ENCODE measurements around the gene RPS25. TPM values are rescaled to one million over a fixed set of nuclear protein-coding genes. Genes with fewer than 3 reads are reported as not detected.

RPS25 gene
- total RNA-seq, 6 donors from 2014 or later, result 253 to 1,288 (median 830) TPM

GRCh38 chr11:119054418-119054817 is 36.3 kb upstream of the RPS25 start:
- no peak for ATAC-seq (ENCODE audit: low FRiP score in 2 of 2)
- Histone ChIP-seq H3K4me1 (peaks cover 14 to 24% (median 18%) of the 10 kb centered on the region in 4 donors), H3K9me3 (no peaks in the 10 kb centered on the region), H3K27ac (no peak overlapping the region), H3K27me3 (no peaks in the 10 kb centered on the region), H3K36me3 (peaks cover 19 to 59% (median 54%) of the 10 kb centered on the region in 4 donors), H3K4me3 (no peak overlapping the region)
- no peak for DNase-seq
- TF ChIP-seq EP300 (IDR thresholded peaks at IDR 0.05) (no peak), POLR2A (IDR thresholded peaks at IDR 0.05) (no peak), POLR2AphosphoS5 (IDR thresholded peaks at IDR 0.05) (no peak), CTCF (IDR thresholded peaks at IDR 0.05) (no peak)
- 97 to 98% methylated on average over 10 of the region's 10 CpGs for WGBS, 2 donors

GRCh38 chr11:119052163-119052814 is 34.1 kb upstream of the RPS25 start:
- no peak for DNase-seq
- WGBS, 2 donors, result 94 to 96% methylated on average over 22 to 23 of the region's 23 CpGs
- Histone ChIP-seq H3K27ac (no peak overlapping the region), H3K4me1 (peaks cover 8 to 15% (median 11%) of the 10 kb centered on the region in 4 donors), H3K27me3 (no peaks in the 10 kb centered on the region), H3K4me3 (no peak overlapping the region), H3K36me3 (peaks cover 34 to 81% (median 75%) of the 10 kb centered on the region in 4 donors), H3K9me3 (no peaks in the 10 kb centered on the region)
- ATAC-seq (ENCODE audit: low FRiP score in 2 of 2), result no peak
- TF ChIP-seq POLR2AphosphoS5 (IDR thresholded peaks at IDR 0.05), result no peak
- TF ChIP-seq CTCF (IDR thresholded peaks at IDR 0.05), result no peak
- no peak for TF ChIP-seq POLR2A (IDR thresholded peaks at IDR 0.05)
- TF ChIP-seq EP300 (IDR thresholded peaks at IDR 0.05), result no peak

GRCh38 chr11:119051440-119052162 is 33.5 kb upstream of the RPS25 start:
- H3K36me3 ChIP-seq, result peaks cover 37 to 87% (median 82%) of the 10 kb centered on the region in 4 donors
- ATAC-seq (ENCODE audit: low FRiP score in 2 of 2), result no peak
- WGBS, 2 donors, result 82 to 90% methylated on average over 16 to 17 of the region's 17 CpGs
- H3K9me3 ChIP-seq, result no peaks in the 10 kb centered on the region
- peaks cover 8 to 15% (median 11%) of the 10 kb centered on the region in 4 donors for H3K4me1 ChIP-seq
- DNase-seq, result no peak
- H3K27ac ChIP-seq, result no peak overlapping the region
- H3K27me3 ChIP-seq, result no peaks in the 10 kb centered on the region
- no peak overlapping the region for H3K4me3 ChIP-seq
- TF ChIP-seq CTCF (IDR thresholded peaks at IDR 0.05), result no peak
- TF ChIP-seq POLR2AphosphoS5 (IDR thresholded peaks at IDR 0.05), result no peak
- TF ChIP-seq POLR2A (IDR thresholded peaks at IDR 0.05), result no peak
- TF ChIP-seq EP300 (IDR thresholded peaks at IDR 0.05), result no peak

GRCh38 chr11:119049081-119049480 is 30.9 kb upstream of the RPS25 start:
- DNase-seq (no peak), ATAC-seq (ENCODE audit: low FRiP score in 2 of 2) (no peak)
- peaks cover 40 to 98% (median 91%) of the 10 kb centered on the region in 4 donors for H3K36me3 ChIP-seq
- no peak for TF ChIP-seq EP300 (IDR thresholded peaks at IDR 0.05)
- TF ChIP-seq POLR2AphosphoS5 (IDR thresholded peaks at IDR 0.05), result no peak
- TF ChIP-seq POLR2A (IDR thresholded peaks at IDR 0.05), result no peak
- no peak for TF ChIP-seq CTCF (IDR thresholded peaks at IDR 0.05)
- WGBS, 2 donors, result 98 to 100% methylated on average over 2 to 7 of the region's 7 CpGs
- H3K9me3 ChIP-seq, result no peaks in the 10 kb centered on the region
- no peaks in the 10 kb centered on the region for H3K27me3 ChIP-seq
- no peak overlapping the region for H3K27ac ChIP-seq
- H3K4me1 ChIP-seq, result no peaks in the 10 kb centered on the region
- H3K4me3 ChIP-seq, result no peak overlapping the region
